ENCODE measurements around the gene KIAA0319L.

DNA sequence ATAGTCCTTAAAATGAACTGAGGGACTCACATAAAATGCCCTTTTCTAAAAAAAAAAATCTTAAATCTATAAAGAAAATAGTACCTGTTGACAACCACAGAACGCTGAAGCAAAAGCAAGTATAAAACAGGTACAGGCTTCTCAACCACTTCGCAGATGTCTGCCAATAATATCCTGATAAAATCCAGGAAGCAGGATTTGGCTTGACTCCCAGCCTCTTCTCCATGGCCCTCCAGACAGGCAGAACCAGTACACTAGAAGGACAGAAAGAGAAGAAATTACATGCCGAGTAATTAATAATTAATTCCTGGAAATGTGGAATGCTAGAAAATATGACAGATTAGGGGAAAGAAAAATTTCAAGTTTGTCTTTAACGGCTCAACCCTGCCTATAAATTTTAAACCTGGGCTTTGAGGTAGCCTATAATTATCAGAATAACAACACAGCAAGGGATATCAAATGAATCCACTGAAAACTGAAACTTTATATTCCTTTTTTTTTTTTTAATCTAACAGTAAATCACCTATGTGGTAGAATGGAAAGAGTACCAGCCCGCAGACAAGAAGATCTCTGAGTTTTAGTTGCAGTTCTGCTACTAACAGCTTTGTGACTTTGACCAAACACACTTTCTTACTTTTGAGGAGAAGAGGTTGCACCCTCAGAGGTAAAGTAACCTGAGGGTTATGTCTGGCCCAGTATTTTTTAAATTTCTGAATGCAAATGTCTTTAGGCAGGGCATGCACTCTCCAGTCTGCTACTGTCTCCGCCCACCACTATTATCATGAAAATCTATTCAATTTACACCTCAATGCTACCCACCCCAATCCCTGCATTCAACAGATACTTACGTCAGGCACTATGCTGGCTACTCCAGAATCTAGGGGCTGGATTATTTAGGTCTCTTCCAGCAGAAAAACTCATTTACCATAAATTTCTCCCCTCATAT is 2.7 kb downstream of the KIAA0319L start:
- TF ChIP-seq, protein P1, sequence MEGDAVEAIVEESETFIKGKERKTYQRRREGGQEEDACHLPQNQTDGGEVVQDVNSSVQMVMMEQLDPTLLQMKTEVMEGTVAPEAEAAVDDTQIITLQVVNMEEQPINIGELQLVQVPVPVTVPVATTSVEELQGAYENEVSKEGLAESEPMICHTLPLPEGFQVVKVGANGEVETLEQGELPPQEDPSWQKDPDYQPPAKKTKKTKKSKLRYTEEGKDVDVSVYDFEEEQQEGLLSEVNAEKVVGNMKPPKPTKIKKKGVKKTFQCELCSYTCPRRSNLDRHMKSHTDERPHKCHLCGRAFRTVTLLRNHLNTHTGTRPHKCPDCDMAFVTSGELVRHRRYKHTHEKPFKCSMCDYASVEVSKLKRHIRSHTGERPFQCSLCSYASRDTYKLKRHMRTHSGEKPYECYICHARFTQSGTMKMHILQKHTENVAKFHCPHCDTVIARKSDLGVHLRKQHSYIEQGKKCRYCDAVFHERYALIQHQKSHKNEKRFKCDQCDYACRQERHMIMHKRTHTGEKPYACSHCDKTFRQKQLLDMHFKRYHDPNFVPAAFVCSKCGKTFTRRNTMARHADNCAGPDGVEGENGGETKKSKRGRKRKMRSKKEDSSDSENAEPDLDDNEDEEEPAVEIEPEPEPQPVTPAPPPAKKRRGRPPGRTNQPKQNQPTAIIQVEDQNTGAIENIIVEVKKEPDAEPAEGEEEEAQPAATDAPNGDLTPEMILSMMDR (IDR thresholded peaks at IDR 0.05): no peak
- TF ChIP-seq POLR2A (IDR thresholded peaks at IDR 0.05): no peak
